ENCODE results near the gene SLC9A5.

SLC9A5 gene

DNA sequence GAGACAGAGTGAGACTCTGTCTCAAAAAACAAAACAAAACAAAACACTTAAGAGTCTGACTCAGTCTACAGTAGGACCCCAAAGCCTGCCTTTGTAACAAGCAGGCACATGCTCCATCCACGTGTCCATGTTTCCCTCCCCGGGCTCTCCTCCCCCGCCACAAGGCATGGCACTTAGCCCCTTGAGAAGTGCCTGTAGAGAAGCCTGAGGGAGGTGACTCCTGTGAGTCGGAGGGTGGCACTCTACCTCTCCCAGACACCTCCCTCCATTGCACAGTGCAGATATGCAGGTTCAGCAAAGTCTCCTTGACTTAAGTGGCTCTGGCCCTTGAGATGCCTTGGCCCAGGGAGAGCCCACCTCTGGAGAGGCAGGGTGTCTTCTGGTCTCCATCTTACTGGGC lies 8.3 kb upstream of the SLC9A5 start:
- TF ChIP-seq CTCF (IDR thresholded peaks at IDR 0.05; ENCODE audit: insufficient read depth, low read length, missing control alignments): no peak
- H3K4me3 ChIP-seq (ENCODE audit: low read depth, low read length): no peak overlapping the region
- DNase-seq (ENCODE audit: low read depth, low spot score): no peak
- ChIA-PET POLR2A (interaction anchor here (1.8 kb wide), 1 partner anchor 14 kb away, joined by 10 read pairs; the partner anchor contains the start of gene TMEM208), CTCF (interaction anchor here (1.7 kb wide), 1 partner anchor 14 kb away, joined by 8 read pairs; the partner anchor contains the start of gene TMEM208)

GRCh38 chr16:67241008-67241900 lies 7.5 kb upstream of the SLC9A5 start:
- TF ChIP-seq CTCF (IDR thresholded peaks at IDR 0.05; ENCODE audit: insufficient read depth, low read length, missing control alignments): no peak
- H3K4me3 ChIP-seq (ENCODE audit: low read depth, low read length): no peak overlapping the region
- ChIA-PET CTCF (interaction anchor here (0.9 to 1.7 kb wide), 3 partner anchors 14 to 98 kb away, joined by 3 to 8 read pairs (median 5); partner anchors contain the start of genes ELMO3 and TMEM208), POLR2A (interaction anchor here (0.9 to 1.8 kb wide), 2 partner anchors 10 to 15 kb away, joined by 6 to 10 read pairs; partner anchors contain the start of gene TMEM208)
- peak; percentile 62 for DNase-seq (ENCODE audit: low read depth, low spot score)

DNA sequence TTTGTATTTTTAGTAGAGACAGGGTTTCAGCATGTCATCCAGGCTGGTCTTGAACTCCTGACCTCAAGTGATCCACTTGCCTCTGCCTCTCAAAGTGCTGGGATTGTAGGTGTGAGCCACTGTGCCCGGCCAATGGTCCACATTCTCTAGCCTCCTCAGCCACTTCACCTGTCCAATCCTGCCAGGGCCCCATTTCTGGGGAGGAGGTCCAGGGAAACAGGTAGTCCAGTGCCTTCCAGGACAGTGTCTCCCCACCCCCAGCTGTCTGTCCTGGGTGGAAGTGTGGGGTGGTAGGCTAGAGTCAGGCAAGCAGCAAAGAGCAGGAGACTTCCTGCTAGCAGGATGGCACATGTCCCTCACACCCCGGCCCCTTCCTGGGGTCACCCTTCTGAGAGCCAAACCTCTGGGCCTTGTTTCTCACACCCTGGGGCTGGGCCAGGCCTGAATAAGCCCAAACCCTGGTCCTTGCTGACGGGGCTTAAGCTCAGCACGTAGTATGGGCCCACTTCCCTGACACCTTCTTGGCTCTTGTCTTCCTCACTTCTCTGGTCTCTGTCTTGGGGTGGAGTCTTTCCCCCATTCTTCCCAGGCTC lies 6.5 kb upstream of the SLC9A5 start:
- CTCF ChIA-PET: interaction anchor here (0.9 to 1.5 kb wide), 2 partner anchors 44 to 97 kb away, joined by 3 to 5 read pairs; partner anchors contain the start of gene ELMO3
- TF ChIP-seq CTCF (IDR thresholded peaks at IDR 0.05; ENCODE audit: insufficient read depth, low read length, missing control alignments): no peak
- H3K4me3 ChIP-seq (ENCODE audit: low read depth, low read length): no peak overlapping the region
- POLR2A ChIA-PET: interaction anchor here (0.9 to 1.8 kb wide), 3 partner anchors 11 to 16 kb away, joined by 3 to 10 read pairs (median 6); partner anchors contain the start of gene TMEM208
- no peak for DNase-seq (ENCODE audit: low read depth, low spot score)

DNA sequence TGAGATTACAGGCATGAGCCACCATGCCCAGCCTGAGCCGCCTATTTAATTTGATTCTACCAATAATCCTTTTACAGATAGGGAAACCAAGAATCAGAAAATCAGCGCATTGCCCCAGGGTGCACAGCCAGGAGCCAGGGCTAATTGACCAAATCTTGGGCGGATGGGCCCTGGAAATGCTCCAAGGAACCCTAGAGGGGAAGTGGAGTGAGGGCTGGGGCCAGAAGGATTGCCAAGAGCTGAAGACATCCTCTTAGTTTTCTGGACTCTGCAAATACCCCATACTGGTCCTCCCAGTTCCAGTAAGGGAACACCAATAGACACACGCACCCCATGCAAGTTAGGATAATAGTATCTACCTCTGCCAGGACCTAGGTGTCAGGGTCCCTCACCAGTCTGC lies 5.3 kb upstream of the SLC9A5 start:
- H3K4me3 ChIP-seq (ENCODE audit: low read depth, low read length): no peak overlapping the region
- TF ChIP-seq CTCF (IDR thresholded peaks at IDR 0.05; ENCODE audit: insufficient read depth, low read length, missing control alignments): no peak
- no peak for DNase-seq (ENCODE audit: low read depth, low spot score)
- ChIA-PET CTCF (interaction anchor here (0.9 to 1.5 kb wide), 4 partner anchors 17 to 278 kb away, joined by 3 to 5 read pairs (median 4); partner anchors contain the start of gene TMEM208), POLR2A (interaction anchor here (0.9 to 1.4 kb wide), 3 partner anchors 16 to 45 kb away, joined by 3 to 7 read pairs (median 3); partner anchors contain the start of genes ELMO3 and TMEM208)

DNA sequence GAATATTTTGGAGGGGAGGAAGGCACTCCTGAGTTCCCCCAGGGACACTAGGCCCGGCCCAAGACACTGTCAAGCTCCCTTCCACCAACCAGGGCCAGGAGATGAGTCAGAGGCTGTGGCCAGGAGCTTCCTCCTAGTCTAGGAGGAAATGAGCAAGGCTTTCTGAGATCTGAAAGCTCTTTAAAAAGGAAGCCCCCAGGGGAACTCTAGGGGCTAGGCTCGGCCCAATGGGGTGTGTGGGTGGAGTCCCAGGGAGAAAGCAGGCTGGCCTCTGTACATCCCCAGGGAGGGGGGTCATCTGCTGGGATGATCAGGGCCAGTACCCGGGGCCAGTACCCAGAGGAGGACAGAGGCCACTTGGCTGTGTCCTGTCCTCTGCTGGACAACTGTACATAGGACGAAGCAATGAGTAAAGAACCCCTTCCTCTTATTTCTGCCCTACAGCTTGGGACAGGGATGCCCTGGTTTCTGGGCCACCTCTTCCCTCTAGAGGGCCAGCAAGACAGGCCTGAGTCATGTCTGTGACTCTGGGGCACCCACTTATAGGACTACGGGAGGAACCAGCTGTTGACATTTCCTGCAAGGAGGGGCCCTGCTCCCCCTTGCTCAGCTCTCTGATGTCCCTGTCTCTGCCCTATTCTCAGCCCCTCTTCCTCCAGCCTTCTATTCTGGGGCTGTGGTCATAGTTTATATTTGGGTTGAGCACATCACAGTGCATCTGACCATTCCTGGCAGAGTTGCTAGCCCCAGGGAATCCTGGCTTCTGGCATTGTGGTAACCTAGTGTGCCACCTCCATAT lies 4.2 kb upstream of the SLC9A5 start:
- TF ChIP-seq CTCF (IDR thresholded peaks at IDR 0.05; ENCODE audit: insufficient read depth, low read length, missing control alignments): no peak
- CTCF ChIA-PET: interaction anchor here (1.0 to 1.9 kb wide), 7 partner anchors 12 to 95 kb away, joined by 3 to 8 read pairs (median 5); partner anchors contain the start of gene TMEM208
- peak; percentile 58 for DNase-seq (ENCODE audit: low read depth, low spot score)
- H3K4me3 ChIP-seq (ENCODE audit: low read depth, low read length): peak overlapping the region; percentile 32
- POLR2A ChIA-PET: interaction anchor here (0.7 to 1.4 kb wide), 6 partner anchors 13 to 46 kb away, joined by 3 to 7 read pairs (median 3); partner anchors contain the start of genes ELMO3 and TMEM208

All from AG04449 (cell line).